ENCODE results near the gene PEX7. TPM values are rescaled to one million over a fixed set of nuclear protein-coding genes. Genes with fewer than 3 reads are reported as not detected.

The PEX7 gene
- total RNA-seq, 1 experiment from 2014 or later: 6.4 TPM

DNA sequence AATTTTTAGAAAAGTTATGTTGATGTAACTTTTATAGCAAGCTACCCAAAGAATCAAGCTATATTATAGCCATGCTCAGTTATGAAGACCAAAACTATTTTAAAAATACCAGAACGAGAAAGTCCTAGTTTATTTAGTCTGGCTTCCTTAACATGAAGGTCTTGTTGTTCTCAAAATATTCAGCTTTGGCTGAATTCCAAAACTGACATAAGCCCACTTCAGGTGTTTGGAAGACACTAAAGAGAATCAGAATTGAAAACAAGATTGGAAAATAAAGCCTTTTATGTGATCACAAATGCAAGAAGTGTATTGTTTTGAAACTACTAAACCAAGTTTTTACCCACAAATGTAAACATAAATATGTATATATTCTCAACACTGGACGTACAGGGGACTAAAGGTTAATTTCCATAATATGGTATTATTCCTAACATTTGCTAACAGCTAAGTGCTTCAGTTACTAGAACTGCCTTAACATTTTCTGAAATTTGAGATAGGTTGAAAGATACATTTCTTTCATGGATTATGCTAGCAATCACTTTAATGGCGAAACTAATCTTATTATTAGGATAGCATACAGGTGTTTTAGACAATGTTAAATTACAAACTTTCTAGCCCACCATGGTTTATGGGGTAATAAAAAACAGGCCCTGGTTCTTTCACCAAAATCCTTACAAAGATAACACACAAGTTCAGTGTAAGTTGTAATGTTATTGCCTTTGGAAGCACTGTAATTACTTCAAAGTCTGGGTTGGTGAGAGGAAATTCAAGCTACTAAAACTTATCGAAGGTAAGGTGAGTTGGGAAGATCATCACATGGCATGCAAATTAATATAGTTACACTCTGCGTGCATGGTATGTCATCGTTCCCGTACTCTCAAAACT, 31.7 kb upstream of the PEX7 start:
- H3K4me3 Mint-ChIP-seq (ENCODE audit: unreplicated experiment): peak overlapping the region; percentile 99
- H3K36me3 ChIP-seq (ENCODE audit: control insufficient read depth, insufficient read depth, low read length): no peaks in the 10 kb centered on the region
- H3K27me3 ChIP-seq (replicated peaks; ENCODE audit: control insufficient read depth, insufficient read depth, low read length): no peaks in the 10 kb centered on the region
- DNase-seq: no peak
- POLR2A ChIA-PET: no interaction called here
- intact Hi-C loops (cut with micrococcal nuclease; ENCODE audit: unreplicated experiment): loop anchor here (5.0 kb wide), 1 partner anchor 133 kb away; no protein-coding TSS in a partner anchor
- CTCF ChIA-PET: interaction anchor here (0.7 to 2.3 kb wide), 3 partner anchors 51 to 174 kb away, joined by 3 to 9 read pairs (median 6); no protein-coding TSS in a partner anchor
- H3K4me1 Mint-ChIP-seq (ENCODE audit: low read depth, unreplicated experiment): no peaks in the 10 kb centered on the region
- no peaks in the 10 kb centered on the region for H3K9me3 ChIP-seq
- peak overlapping the region; percentile 60 for H3K4me3 ChIP-seq (ENCODE audit: low read depth, low read length)
- no peaks in the 10 kb centered on the region for H3K36me3 Mint-ChIP-seq (ENCODE audit: insufficient read depth, unreplicated experiment)
- H3K27me3 Mint-ChIP-seq (ENCODE audit: insufficient read depth, unreplicated experiment): no peaks in the 10 kb centered on the region
- BruUV-seq (replicated peaks): TSS peak; percentile 33
- no peak overlapping the region for H3K27ac Mint-ChIP-seq (ENCODE audit: unreplicated experiment)
- no peaks in the 10 kb centered on the region for H3K9me3 Mint-ChIP-seq (ENCODE audit: unreplicated experiment)
- no peak for TF ChIP-seq CTCF (IDR thresholded peaks at IDR 0.05; ENCODE audit: insufficient read depth in 1 of 2, low read depth in 1 of 2, low read length in 1 of 2, severe bottlenecking in 1 of 2, unreplicated experiment in 1 of 2)
- no peaks in the 10 kb centered on the region for H3K4me1 ChIP-seq

- TF ChIP-seq CTCF (IDR thresholded peaks at IDR 0.05; ENCODE audit: insufficient read depth in 1 of 2, low read depth in 1 of 2, low read length in 1 of 2, severe bottlenecking in 1 of 2, unreplicated experiment in 1 of 2): no peak
- Mint-ChIP-seq H3K27ac (ENCODE audit: unreplicated experiment) (no peak overlapping the region), H3K36me3 (ENCODE audit: insufficient read depth, unreplicated experiment) (no peaks in the 10 kb centered on the region), H3K4me1 (ENCODE audit: low read depth, unreplicated experiment) (no peaks in the 10 kb centered on the region), H3K27me3 (ENCODE audit: insufficient read depth, unreplicated experiment) (no peaks in the 10 kb centered on the region), H3K4me3 (ENCODE audit: unreplicated experiment) (peak overlapping the region; percentile 99), H3K9me3 (ENCODE audit: unreplicated experiment) (no peaks in the 10 kb centered on the region)
- H3K9me3 ChIP-seq: no peaks in the 10 kb centered on the region
- BruUV-seq (replicated peaks): no TSS peak
- CTCF ChIA-PET: interaction anchor here (0.6 to 2.3 kb wide), 36 partner anchors 11 to 241 kb away, joined by 3 to 188 read pairs (median 4); partner anchors contain the start of genes MAP7, PEX7 and SLC35D3
- H3K4me3 ChIP-seq (ENCODE audit: low read depth, low read length): peak overlapping the region; percentile 60
- no peaks in the 10 kb centered on the region for H3K4me1 ChIP-seq
- peak; percentile 47 to 49 for DNase-seq
- H3K36me3 ChIP-seq (ENCODE audit: control insufficient read depth, insufficient read depth, low read length): no peaks in the 10 kb centered on the region
- H3K27me3 ChIP-seq (replicated peaks; ENCODE audit: control insufficient read depth, insufficient read depth, low read length): no peaks in the 10 kb centered on the region
- POLR2A ChIA-PET: interaction anchor here (0.6 to 1.4 kb wide), 2 partner anchors 147 to 151 kb away, joined by 3 to 8 read pairs; no protein-coding TSS in a partner anchor
- intact Hi-C loops (cut with micrococcal nuclease; ENCODE audit: unreplicated experiment): loop anchor here (1.0 to 5.0 kb wide), 3 partner anchors 134 to 241 kb away; partner anchors contain the start of gene MAP7
These were observed 30.9 kb upstream of the PEX7 start for GRCh38 chr6:136791296-136792094.

DNA sequence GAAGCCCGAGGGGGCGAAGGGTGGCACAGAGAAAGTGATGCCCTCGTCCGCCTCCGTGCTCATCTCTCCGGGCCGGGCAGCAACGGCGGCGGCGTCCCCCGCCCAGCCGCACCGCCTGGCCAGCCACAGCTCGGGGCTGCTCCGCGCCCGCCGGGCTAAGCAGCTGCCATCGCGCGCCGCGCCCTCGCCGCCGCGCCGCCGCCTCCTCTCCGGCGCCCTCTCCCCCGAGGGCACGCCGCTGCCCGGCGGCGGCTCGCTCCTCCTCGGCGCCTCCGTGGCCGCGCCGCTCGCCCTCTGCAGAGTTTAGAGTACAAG, 30.3 kb upstream of the PEX7 start:
- Mint-ChIP-seq H3K4me3 (ENCODE audit: unreplicated experiment) (peak overlapping the region; percentile 99), H3K9me3 (ENCODE audit: unreplicated experiment) (no peaks in the 10 kb centered on the region), H3K4me1 (ENCODE audit: low read depth, unreplicated experiment) (no peaks in the 10 kb centered on the region), H3K27me3 (ENCODE audit: insufficient read depth, unreplicated experiment) (no peaks in the 10 kb centered on the region), H3K27ac (ENCODE audit: unreplicated experiment) (no peak overlapping the region), H3K36me3 (ENCODE audit: insufficient read depth, unreplicated experiment) (no peaks in the 10 kb centered on the region)
- no peaks in the 10 kb centered on the region for H3K9me3 ChIP-seq
- no TSS peak for BruUV-seq (replicated peaks)
- H3K4me3 ChIP-seq (ENCODE audit: low read depth, low read length): peak overlapping the region; percentile 60
- ChIA-PET POLR2A (interaction anchor here (0.6 to 1.4 kb wide), 2 partner anchors 148 to 151 kb away, joined by 3 to 8 read pairs; no protein-coding TSS in a partner anchor), CTCF (interaction anchor here (0.5 to 2.3 kb wide), 40 partner anchors 10 to 241 kb away, joined by 3 to 188 read pairs (median 4); partner anchors contain the start of genes MAP7, PEX7 and SLC35D3)
- no peaks in the 10 kb centered on the region for H3K4me1 ChIP-seq
- no peaks in the 10 kb centered on the region for H3K36me3 ChIP-seq (ENCODE audit: control insufficient read depth, insufficient read depth, low read length)
- H3K27me3 ChIP-seq (replicated peaks; ENCODE audit: control insufficient read depth, insufficient read depth, low read length): no peaks in the 10 kb centered on the region
- intact Hi-C loops (cut with micrococcal nuclease; ENCODE audit: unreplicated experiment): loop anchor here (1.0 to 5.0 kb wide), 3 partner anchors 135 to 242 kb away; partner anchors contain the start of gene MAP7
- TF ChIP-seq CTCF (IDR thresholded peaks at IDR 0.05; ENCODE audit: insufficient read depth in 1 of 2, low read depth in 1 of 2, low read length in 1 of 2, severe bottlenecking in 1 of 2, unreplicated experiment in 1 of 2): no peak
- no peak for DNase-seq
